Esophagus squamous epithelium (tissue), 4 donors: Measurements from ENCODE around the gene UGT1A9.

Source experiments
- CTCF ChIP-seq, 6 experiments: fragments of 450-650 bp in 4 of 6; fragments of 200-600 bp in 2 of 6; sonication (generic) in 2 of 6; IDR thresholded peaks; one replicate each; pipeline ENCODE4 v1.5.1; 2016 to 2019; ENCODE audit warnings: antibody characterized with exemption in 6 of 6, mild to moderate bottlenecking in 4 of 6, moderate library complexity in 4 of 6
- POLR2A ChIP-seq, 4 donors: fragments of 450-650 bp; IDR thresholded peaks; one replicate each; pipeline ENCODE4 v1.6.1; 2017; ENCODE audit warnings: antibody characterized with exemption in 4 of 4, mild to moderate bottlenecking in 4 of 4, moderate library complexity in 3 of 4

GRCh38 chr2:233816771-233817170, 145.1 kb downstream of the UGT1A9 start:
- TF ChIP-seq CTCF (IDR thresholded peaks at IDR 0.05) (no peak), POLR2A (IDR thresholded peaks at IDR 0.05) (no peak)
